Effector memory CD4-positive, alpha-beta T cell (primary cell): Measurements from ENCODE around the gene ITGB4.

Experiments
- DNase-seq, 3 donors: peaks; one replicate each; pipeline ENCODE4 v3.0.0-alpha.2; 2020
- H3K27ac ChIP-seq: 2 replicates; pipeline ENCODE4 v1.7.0; 2013; ENCODE audit warnings: mild to moderate bottlenecking, low read length, moderate library complexity; ENCODE audit not compliant: insufficient read depth, poor library complexity, severe bottlenecking
- H3K27me3 ChIP-seq: replicated peaks from 2 replicates; pipeline ENCODE4 v1.7.0; 2013; ENCODE audit warnings: mild to moderate bottlenecking, low read length; ENCODE audit not compliant: insufficient read depth, control insufficient read depth, poor library complexity, severe bottlenecking
- H3K36me3 ChIP-seq: 2 replicates; pipeline ENCODE4 v1.7.0; 2013; ENCODE audit warnings: mild to moderate bottlenecking, low read length, moderate library complexity; ENCODE audit not compliant: control insufficient read depth, insufficient read depth
- H3K4me1 ChIP-seq: 2 replicates; pipeline ENCODE4 v1.7.0; 2013; ENCODE audit warnings: low read length, mild to moderate bottlenecking; ENCODE audit not compliant: control insufficient read depth, insufficient read depth, poor library complexity, severe bottlenecking
- H3K4me3 ChIP-seq: 2 replicates; pipeline ENCODE4 v1.7.0; 2013; ENCODE audit warnings: low read length, low read depth, mild to moderate bottlenecking; ENCODE audit not compliant: insufficient read depth, poor library complexity, severe bottlenecking
- H3K9me3 ChIP-seq: 2 replicates; pipeline ENCODE4 v1.7.0; 2013; ENCODE audit warnings: mild to moderate bottlenecking, low read length, moderate library complexity; ENCODE audit not compliant: control insufficient read depth

ITGB4 gene

DNA sequence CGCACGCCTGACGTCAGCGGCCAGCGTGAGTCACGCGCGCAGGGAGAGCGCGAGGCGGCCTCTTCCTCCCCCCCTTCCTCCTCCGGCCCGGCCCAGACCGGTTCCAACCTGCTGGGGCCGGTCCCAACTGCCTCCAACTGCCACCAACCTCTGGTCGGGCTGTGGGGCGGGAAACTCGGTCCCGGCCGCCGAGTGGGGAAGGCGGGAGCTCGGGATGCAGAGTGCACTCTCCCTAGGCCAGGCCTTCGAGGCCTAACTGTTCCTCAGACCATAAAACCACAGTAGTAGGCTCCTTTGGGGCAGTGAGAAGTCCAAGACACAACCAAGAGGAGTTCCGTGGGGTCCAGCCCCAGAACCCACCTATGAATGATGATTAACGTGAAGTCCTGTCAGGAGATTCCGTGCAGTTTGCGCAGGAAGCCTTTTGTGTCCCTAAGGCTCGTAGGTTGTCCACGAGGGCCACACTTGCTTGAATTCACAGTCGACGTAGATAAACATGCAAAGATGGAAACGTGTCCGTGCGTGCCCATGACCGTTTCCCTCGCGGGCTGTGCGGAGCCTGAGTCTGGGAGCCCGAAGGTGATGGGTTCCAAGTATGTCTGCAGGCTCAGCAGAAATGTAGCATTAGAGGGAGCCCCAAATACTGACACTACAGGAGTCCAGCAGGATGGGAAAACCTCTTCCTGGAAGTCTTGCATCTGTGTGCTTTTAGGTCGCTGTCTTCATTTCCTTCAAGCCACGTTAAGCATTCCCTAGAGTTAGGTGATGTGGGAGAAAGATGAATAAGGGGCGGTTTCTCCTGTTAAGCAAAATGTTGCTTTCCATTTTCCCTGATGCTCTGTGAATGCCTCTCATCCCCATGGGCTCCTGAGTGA, 64.0 kb downstream of the ITGB4 start:
- H3K9me3 ChIP-seq = no peaks in the 10 kb centered on the region
- peak overlapping the region; percentile 98 for H3K27ac ChIP-seq
- peak in 1 of 3 donors; percentile 85 for DNase-seq
- H3K36me3 ChIP-seq = no peaks in the 10 kb centered on the region
- peak overlapping the region; percentile 51 for H3K4me3 ChIP-seq
- peaks cover 28% of the 10 kb centered on the region for H3K4me1 ChIP-seq
- H3K27me3 ChIP-seq = no peaks in the 10 kb centered on the region

DNA sequence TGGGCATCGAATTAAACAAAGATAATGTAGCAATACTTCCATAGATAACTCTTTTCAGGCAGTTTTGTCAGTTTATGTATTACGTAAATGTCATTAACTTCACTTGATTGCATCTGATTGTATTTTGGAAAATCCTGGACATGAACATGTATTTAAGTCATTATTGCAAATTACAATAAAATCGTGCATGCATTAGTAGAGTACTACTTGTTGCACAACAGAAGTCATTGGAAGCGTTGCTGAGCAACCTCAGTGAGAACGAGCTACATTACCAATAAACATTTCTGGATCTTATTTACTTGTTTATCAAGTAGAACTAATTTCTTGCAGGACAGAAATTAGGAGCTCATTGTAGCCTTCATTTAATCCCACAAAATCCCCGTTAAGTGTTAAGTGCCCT, 70.0 kb downstream of the ITGB4 start:
- no peak for DNase-seq
- Histone ChIP-seq H3K4me3 (no peak overlapping the region), H3K9me3 (no peaks in the 10 kb centered on the region), H3K27ac (no peak overlapping the region), H3K27me3 (no peaks in the 10 kb centered on the region), H3K36me3 (peaks cover 12% of the 10 kb centered on the region), H3K4me1 (peaks cover 6% of the 10 kb centered on the region)

DNA sequence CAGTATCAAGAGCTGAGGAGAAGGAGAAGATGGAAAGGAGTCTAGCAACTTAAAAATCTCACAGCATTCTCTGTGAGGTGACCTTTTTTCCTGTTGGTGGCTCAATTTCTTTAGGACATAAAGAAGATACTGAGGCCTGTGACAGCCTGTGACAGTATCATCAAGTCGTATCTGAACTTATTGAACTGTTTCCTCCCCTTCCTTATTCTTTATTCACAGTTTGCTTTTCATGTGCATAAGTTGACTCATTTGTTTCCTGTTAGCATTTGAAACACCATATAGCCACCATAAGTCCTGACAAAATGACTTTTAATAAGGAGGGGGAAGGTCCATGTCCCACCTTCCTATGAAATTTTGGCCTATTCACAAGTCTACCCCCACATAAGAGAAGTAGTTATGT, 72.2 kb downstream of the ITGB4 start:
- H3K36me3 ChIP-seq = peaks cover 12% of the 10 kb centered on the region
- no peak overlapping the region for H3K27ac ChIP-seq
- H3K27me3 ChIP-seq = no peaks in the 10 kb centered on the region
- H3K9me3 ChIP-seq = no peaks in the 10 kb centered on the region
- H3K4me1 ChIP-seq = no peaks in the 10 kb centered on the region
- no peak overlapping the region for H3K4me3 ChIP-seq
- DNase-seq = no peak

DNA sequence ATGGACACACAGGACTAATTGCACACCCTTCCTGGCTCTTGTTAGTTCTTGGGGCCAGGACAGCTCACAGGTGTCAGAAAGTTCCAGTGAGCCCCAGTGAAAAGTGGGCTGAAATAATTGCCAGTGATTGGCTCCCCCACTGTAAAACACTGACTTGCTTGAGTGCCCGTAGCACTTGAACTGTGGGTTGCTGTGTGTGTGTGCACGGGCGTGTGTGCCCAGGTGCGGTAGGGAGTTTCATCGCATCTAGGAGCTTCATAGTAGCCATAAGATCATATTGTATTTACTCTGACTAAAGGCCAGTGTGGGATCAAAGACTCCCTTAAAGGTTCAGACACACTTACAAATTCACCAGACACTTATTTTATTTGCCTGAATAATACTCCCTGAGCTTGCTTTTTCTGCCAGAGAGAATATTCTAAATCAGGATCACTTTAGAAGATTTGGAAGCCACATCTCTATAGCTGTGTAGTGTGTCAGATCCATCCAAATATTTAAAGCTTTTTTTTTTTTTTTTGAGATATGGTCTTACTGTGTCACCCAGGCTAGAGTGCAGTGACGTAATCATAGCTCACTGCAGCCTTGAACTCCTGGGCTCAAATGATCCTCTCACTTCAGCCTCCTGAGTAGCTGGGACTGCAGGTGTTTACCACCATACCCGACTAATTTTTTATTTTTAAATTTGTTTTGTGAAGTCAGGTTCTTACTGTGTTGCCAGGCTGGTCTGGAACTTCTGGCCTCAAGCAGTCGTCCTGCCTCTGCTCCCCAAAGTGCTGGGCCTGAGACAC, 74.8 kb downstream of the ITGB4 start:
- Histone ChIP-seq H3K27me3 (no peaks in the 10 kb centered on the region), H3K36me3 (peaks cover 17% of the 10 kb centered on the region), H3K4me3 (no peak overlapping the region), H3K9me3 (no peaks in the 10 kb centered on the region), H3K27ac (no peak overlapping the region), H3K4me1 (no peaks in the 10 kb centered on the region)
- no peak for DNase-seq

DNA sequence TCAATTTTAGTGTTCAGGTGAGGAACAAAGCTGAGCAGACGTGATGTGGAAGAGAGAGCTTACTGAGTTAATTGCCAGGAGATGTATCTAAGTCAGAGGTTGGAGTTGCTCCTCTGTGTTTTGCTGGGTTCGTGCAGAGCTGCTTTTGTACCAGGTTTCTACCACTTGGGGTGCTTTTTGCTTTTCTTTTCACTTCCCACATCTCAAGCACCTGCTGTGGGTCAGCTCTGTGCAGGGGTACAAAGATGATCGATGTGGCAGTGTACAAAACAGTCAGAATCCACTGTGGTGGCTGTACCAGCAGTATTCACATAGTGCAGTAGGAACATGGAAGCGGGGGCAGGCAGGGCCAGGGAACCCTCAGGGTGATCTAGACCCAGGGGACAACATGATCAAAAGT, 78.1 kb downstream of the ITGB4 start:
- Histone ChIP-seq H3K9me3 (no peaks in the 10 kb centered on the region), H3K4me3 (no peak overlapping the region), H3K36me3 (peaks cover 9% of the 10 kb centered on the region), H3K27me3 (no peaks in the 10 kb centered on the region), H3K4me1 (no peaks in the 10 kb centered on the region), H3K27ac (no peak overlapping the region)
- DNase-seq = no peak

DNA sequence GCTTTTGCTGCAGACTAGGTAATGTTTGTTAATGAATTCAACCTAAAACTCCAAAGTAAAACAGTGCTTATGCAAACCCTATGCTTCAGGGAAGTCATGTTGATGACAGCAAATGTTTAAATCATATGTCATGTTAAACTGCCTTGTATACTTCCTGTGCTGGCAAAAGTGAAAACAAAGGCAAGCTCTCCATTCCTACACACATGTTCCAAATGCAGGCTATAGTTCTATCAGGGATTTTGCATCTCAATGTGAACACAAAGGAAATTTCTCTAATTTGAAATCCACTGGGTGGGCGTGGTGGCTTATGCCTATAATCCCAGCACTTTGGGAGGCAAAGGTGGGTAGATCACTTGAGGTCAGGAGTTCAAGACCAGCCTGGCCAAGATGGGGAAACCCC, 82.6 kb downstream of the ITGB4 start:
- peaks cover 6% of the 10 kb centered on the region for H3K36me3 ChIP-seq
- H3K4me1 ChIP-seq = no peaks in the 10 kb centered on the region
- no peaks in the 10 kb centered on the region for H3K9me3 ChIP-seq
- H3K27me3 ChIP-seq = no peaks in the 10 kb centered on the region
- no peak overlapping the region for H3K4me3 ChIP-seq
- no peak overlapping the region for H3K27ac ChIP-seq
- no peak for DNase-seq

DNA sequence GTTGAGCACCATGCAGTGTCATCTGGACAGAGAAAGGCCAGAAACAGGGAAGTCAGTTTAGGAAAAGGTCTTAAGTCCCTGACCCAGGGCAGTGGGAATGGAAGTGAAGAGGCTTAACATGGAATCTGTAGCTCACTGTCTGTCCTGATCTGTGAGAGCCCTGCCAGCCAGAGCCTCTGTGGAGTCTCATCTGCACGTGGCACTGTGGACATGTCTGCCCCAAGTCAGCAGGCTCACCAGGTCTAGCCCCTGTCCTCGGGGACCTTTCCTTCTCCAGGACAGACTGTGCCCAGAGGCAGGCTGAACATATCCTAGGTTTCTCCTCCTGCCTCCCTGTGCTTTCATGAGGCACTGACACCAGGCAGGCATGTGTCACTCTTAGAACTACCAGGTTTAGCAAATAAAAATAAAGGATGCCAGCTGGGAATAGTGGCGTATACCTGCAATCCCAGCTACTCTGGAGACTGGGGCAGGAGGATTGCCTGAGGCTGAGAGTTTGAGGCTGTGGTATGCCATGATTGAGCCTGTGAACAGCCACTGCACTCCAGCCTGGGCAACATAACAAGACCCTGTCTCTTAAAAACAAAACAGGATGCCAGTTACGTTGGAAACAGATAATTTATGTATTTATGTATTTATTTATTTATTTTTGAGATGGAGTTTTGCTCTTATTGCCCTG, 85.7 kb downstream of the ITGB4 start:
- Histone ChIP-seq H3K4me1 (no peaks in the 10 kb centered on the region), H3K27ac (no peak overlapping the region), H3K27me3 (no peaks in the 10 kb centered on the region), H3K4me3 (no peak overlapping the region), H3K36me3 (peaks cover 16% of the 10 kb centered on the region), H3K9me3 (no peaks in the 10 kb centered on the region)
- no peak for DNase-seq
